IMR-90 (cell line): Measurements from ENCODE around the gene DPP6. TPM values are rescaled to one million over a fixed set of nuclear protein-coding genes. Genes with fewer than 3 reads are reported as not detected.

ENCODE experiments used
- ATAC-seq: fragments of 200-7000 bp; cut with Tn5 transposase; 2 replicates; pipeline ENCODE4 v1.9.1; 2020; ENCODE audit warnings: low read depth, mild to moderate bottlenecking, moderate library complexity
- BruUV-seq: library from RNA; stranded (reverse); fragments of 400-500 nt; replicated peaks from 2 replicates; lab custom pipeline; 2021; lab: Mats Ljungman, UMichigan
- CTCF ChIA-PET: fragments of 300-600 bp; formaldehyde crosslinking; extraction: SDS; loops from one replicate; lab custom pipeline; 2021; ENCODE audit warnings: antibody characterized with exemption; lab: Yijun Ruan, JAX
- POLR2A ChIA-PET: fragments of 300-600 bp; sonication (Branson Sonifier 250); formaldehyde crosslinking; loops from one replicate; lab custom pipeline; 2022; ENCODE audit warnings: antibody characterized with exemption; ENCODE audit not compliant: unreplicated experiment; lab: Charles Lee
- DNase-seq: peaks from one replicate; pipeline ENCODE4 v3.0.0; 2013
- H2AFZ ChIP-seq: replicated peaks from 2 replicates; pipeline ENCODE3; 2013; ENCODE audit warnings: low read length, mild to moderate bottlenecking; ENCODE audit not compliant: poor library complexity
- H2AK5ac ChIP-seq: 2 replicates; pipeline ENCODE4 v1.6.1; 2013; ENCODE audit warnings: low read depth, low read length, inconsistent platforms
- H2AK9ac ChIP-seq: replicated peaks from 2 replicates; pipeline ENCODE3; 2013; ENCODE audit warnings: mild to moderate bottlenecking, low read depth, low read length, moderate library complexity; ENCODE audit not compliant: poor library complexity
- H2BK120ac ChIP-seq: 2 replicates; pipeline ENCODE4 v1.6.1; 2013; ENCODE audit warnings: low read depth, low read length, inconsistent platforms
- H2BK15ac ChIP-seq: 3 replicates; pipeline ENCODE4 v1.6.1; 2013; ENCODE audit warnings: low read depth, low read length, inconsistent platforms
- H2BK20ac ChIP-seq: 2 replicates; pipeline ENCODE4 v1.6.1; 2013; ENCODE audit warnings: low read depth, mild to moderate bottlenecking, inconsistent platforms, low read length, moderate library complexity
- H2BK5ac ChIP-seq: 2 replicates; pipeline ENCODE4 v1.6.1; 2013; ENCODE audit warnings: mild to moderate bottlenecking, low read depth, low read length, inconsistent platforms; ENCODE audit not compliant: poor library complexity, severe bottlenecking
- H3K14ac ChIP-seq: replicated peaks from 2 replicates; pipeline ENCODE4 v1.6.1; 2013; ENCODE audit warnings: low read depth, low read length, inconsistent platforms
- H3K18ac ChIP-seq: 2 replicates; pipeline ENCODE4 v1.6.1; 2013; ENCODE audit warnings: low read depth, low read length, control low read depth
- H3K23ac ChIP-seq: 2 replicates; pipeline ENCODE4 v1.6.1; 2013; ENCODE audit warnings: low read depth, low read length, inconsistent platforms
- H3K27ac ChIP-seq: 2 replicates; pipeline ENCODE4 v1.5.1; 2013; ENCODE audit warnings: mild to moderate bottlenecking, control low read depth, low read length; ENCODE audit not compliant: insufficient read depth
- H3K27me3 ChIP-seq: 2 replicates; pipeline ENCODE4 v1.6.1; 2013; ENCODE audit warnings: low read length; ENCODE audit not compliant: control insufficient read depth, insufficient read depth
- H3K36me3 ChIP-seq: 2 replicates; pipeline ENCODE4 v1.6.1; 2013; ENCODE audit warnings: low read length, mixed read lengths; ENCODE audit not compliant: control insufficient read depth, insufficient read depth
- H3K4ac ChIP-seq: 2 replicates; pipeline ENCODE4 v1.6.1; 2013; ENCODE audit warnings: low read depth, low read length, inconsistent platforms
- H3K4me1 ChIP-seq: 2 replicates; pipeline ENCODE4 v1.6.1; 2013; ENCODE audit warnings: low read length, mixed read lengths; ENCODE audit not compliant: control insufficient read depth, insufficient read depth
- H3K4me2 ChIP-seq: 2 replicates; pipeline ENCODE4 v1.6.1; 2013; ENCODE audit warnings: low read depth, mild to moderate bottlenecking, control low read depth, low read length, moderate library complexity
- H3K4me3 ChIP-seq: 2 replicates; pipeline ENCODE4 v1.5.1; 2013; ENCODE audit warnings: low read depth, mild to moderate bottlenecking, control low read depth, low read length, moderate library complexity; ENCODE audit not compliant: insufficient read depth
- H3K56ac ChIP-seq: 2 replicates; pipeline ENCODE4 v1.6.1; 2013; ENCODE audit warnings: low read length, inconsistent platforms; ENCODE audit not compliant: insufficient read depth; ENCODE audit errors: extremely low read depth
- H3K79me1 ChIP-seq, 2 experiments: 2 replicates each; pipeline ENCODE4 v1.6.1; 2013; ENCODE audit warnings: low read length in 2 of 2, inconsistent platforms in 1 of 2, low read depth in 1 of 2
- H3K9ac ChIP-seq: 2 replicates; pipeline ENCODE4 v1.6.1; 2013; ENCODE audit warnings: low read depth, low read length, control low read depth
- H3K9me1 ChIP-seq: 2 replicates; pipeline ENCODE4 v1.6.1; 2013; ENCODE audit warnings: low read length, inconsistent platforms; ENCODE audit not compliant: insufficient read depth
- H3K9me3 ChIP-seq: 2 replicates; pipeline ENCODE4 v1.6.1; 2013; ENCODE audit warnings: low read length; ENCODE audit not compliant: control insufficient read depth, insufficient read depth
- H4K20me1 ChIP-seq: 2 replicates; pipeline ENCODE4 v1.6.1; 2013; ENCODE audit warnings: low read length, inconsistent platforms; ENCODE audit not compliant: insufficient read depth
- H4K5ac ChIP-seq: 2 replicates; pipeline ENCODE4 v1.6.1; 2013; ENCODE audit warnings: mild to moderate bottlenecking, low read depth, low read length, control low read depth
- H4K8ac ChIP-seq, 2 experiments: 2 replicates each; pipeline ENCODE4 v1.6.1; 2013; ENCODE audit warnings: low read depth in 2 of 2, low read length in 2 of 2, control low read depth in 1 of 2, inconsistent platforms in 1 of 2
- H4K91ac ChIP-seq: 2 replicates; pipeline ENCODE4 v1.6.1; 2013; ENCODE audit warnings: low read depth, low read length, inconsistent platforms; ENCODE audit not compliant: insufficient read depth
- BHLHE40 ChIP-seq: fragments of 150-350 bp; IDR thresholded peaks from 2 replicates; pipeline ENCODE4 v1.6.1; 2016; ENCODE audit warnings: mild to moderate bottlenecking, low read depth, low read length
- CEBPB ChIP-seq: IDR thresholded peaks from 2 replicates; pipeline ENCODE4 v1.6.1; 2012; ENCODE audit warnings: low read depth, low read length, improper control_type of control experiment
- CHD1 ChIP-seq: IDR thresholded peaks from 2 replicates; pipeline ENCODE4 v1.6.1; 2012; ENCODE audit warnings: low read depth, low read length, improper control_type of control experiment
- CTCF ChIP-seq: conservative IDR thresholded peaks from 2 replicates; pipeline ENCODE4 v1.5.1; 2012; ENCODE audit warnings: mild to moderate bottlenecking, low read depth, low read length, improper control_type of control experiment
- ELK1 ChIP-seq: fragments of 150-350 bp; IDR thresholded peaks from 2 replicates; pipeline ENCODE4 v1.6.1; 2016; ENCODE audit warnings: low read depth, mild to moderate bottlenecking, low read length, moderate library complexity, borderline replicate concordance
- FOS ChIP-seq: fragments of 150-350 bp; IDR thresholded peaks from 2 replicates; pipeline ENCODE4 v1.6.1; 2016; ENCODE audit warnings: low read depth, low read length
- MAFK ChIP-seq: IDR thresholded peaks from 2 replicates; pipeline ENCODE4 v1.6.1; 2012; ENCODE audit warnings: low read depth, low read length, improper control_type of control experiment
- MAZ ChIP-seq: IDR thresholded peaks from 2 replicates; pipeline ENCODE4 v1.6.1; 2012; ENCODE audit warnings: low read depth, mild to moderate bottlenecking, low read length, improper control_type of control experiment, moderate library complexity, borderline replicate concordance
- MXI1 ChIP-seq: IDR thresholded peaks from 2 replicates; pipeline ENCODE4 v1.6.1; 2012; ENCODE audit warnings: low read depth, mild to moderate bottlenecking, low read length, moderate library complexity, borderline replicate concordance
- NFE2L2 ChIP-seq: fragments of 150-350 bp; IDR thresholded peaks from 2 replicates; pipeline ENCODE4 v1.6.1; 2016; ENCODE audit warnings: low read depth, mild to moderate bottlenecking, low read length
- POLR2A ChIP-seq: IDR thresholded peaks from 2 replicates; pipeline ENCODE4 v1.6.1; 2012; ENCODE audit warnings: mild to moderate bottlenecking, low read depth, low read length
- RAD21 ChIP-seq: IDR thresholded peaks from 2 replicates; pipeline ENCODE4 v1.6.1; 2012; ENCODE audit warnings: low read length, improper control_type of control experiment
- RCOR1 ChIP-seq: IDR thresholded peaks from 2 replicates; pipeline ENCODE4 v1.6.1; 2012; ENCODE audit warnings: mild to moderate bottlenecking, low read length, improper control_type of control experiment; ENCODE audit not compliant: insufficient replicate concordance
- RFX5 ChIP-seq: IDR thresholded peaks from 2 replicates; pipeline ENCODE4 v1.8.0; 2012; ENCODE audit warnings: low read depth, mild to moderate bottlenecking, low read length, moderate library complexity
- SMC3 ChIP-seq: fragments of 150-350 bp; IDR thresholded peaks from 2 replicates; pipeline ENCODE4 v1.6.1; 2016; ENCODE audit warnings: low read depth, mild to moderate bottlenecking, antibody characterized with exemption, low read length, moderate library complexity
- USF2 ChIP-seq: fragments of 150-350 bp; IDR thresholded peaks from 2 replicates; pipeline ENCODE4 v1.6.1; 2017; ENCODE audit warnings: mild to moderate bottlenecking, antibody characterized with exemption, low read length, low read depth
- WGBS, 2 experiments: methylation state at CpG; one replicate each; pipeline versions ENCODE4 v1.1.5 to v1.1.7; 2013; ENCODE audit warnings: missing lambda C conversion rate in 2 of 2; ENCODE audit not compliant: insufficient read length in 1 of 2; ENCODE audit errors: extremely low coverage in 2 of 2; 5-methylcytosine and 5-hydroxymethylcytosine counted together
- dilution Hi-C: fragments of 300-500 bp; cut with HindIII; formaldehyde crosslinking; loops from one replicate; pipeline ENCODE4 v1.14.3; 2018; ENCODE audit warnings: low sequenced_read_pairs; ENCODE audit not compliant: unreplicated experiment
- in situ Hi-C: fragments of 300-500 bp; cut with MboI; formaldehyde crosslinking; loops from 3 replicates; pipeline ENCODE4 v1.14.3; 2019; ENCODE audit warnings: low sequenced_read_pairs, inconsistent platforms, mixed read lengths
- intact Hi-C: fragments of 100-400 bp; cut with micrococcal nuclease; formaldehyde crosslinking; loops from 2 replicates; pipeline ENCODE4 v1.10.0; 2022
- polyA plus RNA-seq, 3 experiments: library from polyadenylated mRNA; depleted of rRNA; stranded (reverse); fragments of >200 nt; gene quantifications; 2 replicates each; pipeline ENCODE4 v1.2.3, GENCODE V29; 2012; ENCODE audit warnings: low replicate concordance in 1 of 3
- total RNA-seq: library from RNA; depleted of rRNA; stranded (reverse); fragments of >200 nt; gene quantifications from 2 replicates; pipeline ENCODE4 v1.2.3, GENCODE V29; 2012

Gene DPP6
- total and polyA plus RNA-seq, 2 of the 4 experiments (the other 2 are of a cell fraction): not detected

- Histone ChIP-seq H3K9me3 (peaks cover 20% of the 10 kb centered on the region), H3K79me1 (no peaks in the 10 kb centered on the region), H2BK5ac (no peak overlapping the region), H3K9ac (no peak overlapping the region), H3K4me3 (no peak overlapping the region), H2AK5ac (no peak overlapping the region), H2BK15ac (no peak overlapping the region), H3K36me3 (no peaks in the 10 kb centered on the region), H4K8ac (no peak overlapping the region), H4K91ac (no peak overlapping the region), H2BK20ac (no peak overlapping the region), H3K4me2 (no peak overlapping the region), H3K27me3 (no peaks in the 10 kb centered on the region), H3K4me1 (no peaks in the 10 kb centered on the region), H3K56ac (no peak overlapping the region), H3K23ac (no peak overlapping the region), H3K18ac (no peak overlapping the region), H3K27ac (no peak overlapping the region), H3K4ac (no peak overlapping the region), H2AFZ (no peak overlapping the region), H2AK9ac (no peak overlapping the region), H4K20me1 (no peaks in the 10 kb centered on the region), H2BK120ac (no peak overlapping the region), H3K9me1 (no peaks in the 10 kb centered on the region), H4K5ac (no peak overlapping the region), H3K14ac (no peak overlapping the region)
- DNase-seq: no peak
- intact Hi-C loops (no loop called here), dilution Hi-C loops (no loop called here), in situ Hi-C loops (no loop called here)
- CTCF ChIA-PET: no interaction called here
- TF ChIP-seq SMC3: no peak
- TF ChIP-seq NFE2L2: no peak
- TF ChIP-seq FOS: no peak
- TF ChIP-seq BHLHE40: no peak
- TF ChIP-seq USF2: no peak
- no peak for TF ChIP-seq RCOR1
- no peak for TF ChIP-seq CHD1
- TF ChIP-seq MAFK: no peak
- TF ChIP-seq CEBPB: no peak
- no peak for TF ChIP-seq RFX5
- TF ChIP-seq RAD21: no peak
- no peak for TF ChIP-seq CTCF
- no peak for TF ChIP-seq MAZ
- TF ChIP-seq ELK1: no peak
- TF ChIP-seq POLR2A: no peak
- TF ChIP-seq MXI1: no peak
- no peak for ATAC-seq
- POLR2A ChIA-PET: no interaction called here
- WGBS, 2 experiments: no CpG with 5 or more reads among the region's 5 CpGs
- no TSS peak for BruUV-seq
These were observed 489.4 kb downstream of the DPP6 start for GRCh38 chr7:154541606-154542005.
